Kidney (tissue), 14 donors: Measurements from ENCODE around the gene CUTA. TPM values are rescaled to one million over a fixed set of nuclear protein-coding genes. Genes with fewer than 3 reads are reported as not detected.

Source experiments
- DNase-seq, 5 donors: peaks; one replicate each; pipeline ENCODE4 v3.0.0-alpha.2; 2013 to 2020
- FAIRE-seq: peaks from 2 replicates; lab custom pipeline; 2012; peaks lifted over from hg19 to GRCh38; lab: Jason Lieb, UNC
- H3K27ac ChIP-seq, 2 donors: one replicate each; pipeline ENCODE4 v1.7.0; 2013; ENCODE audit warnings: low read depth in 2 of 2, low read length in 2 of 2, inconsistent platforms in 1 of 2
- H3K27me3 ChIP-seq: one replicate; pipeline ENCODE4 v1.7.1; 2013; ENCODE audit warnings: low read length, inconsistent platforms; ENCODE audit not compliant: control insufficient read depth, insufficient read depth
- H3K36me3 ChIP-seq, 3 donors: one replicate each; pipeline versions ENCODE4 v1.7.0 to v1.7.1; 2013; ENCODE audit warnings: low read length in 3 of 3, control low read depth in 1 of 3, inconsistent platforms in 1 of 3; ENCODE audit not compliant: insufficient read depth in 3 of 3, control insufficient read depth in 2 of 3
- H3K4me1 ChIP-seq, 3 donors: one replicate each; pipeline versions ENCODE4 v1.7.0 to v1.7.1; 2013; ENCODE audit warnings: low read length in 3 of 3, inconsistent platforms in 1 of 3, low read depth in 1 of 3; ENCODE audit not compliant: control insufficient read depth in 2 of 3, insufficient read depth in 2 of 3
- H3K4me3 ChIP-seq, 3 donors: one replicate each; pipeline versions ENCODE4 v1.7.0 to v1.8.1; 2013; ENCODE audit warnings: low read length in 3 of 3, control low read depth in 1 of 3, inconsistent platforms in 1 of 3
- H3K9ac ChIP-seq, 3 donors: one replicate each; pipeline versions ENCODE4 v1.7.0 to v1.7.1; 2013; ENCODE audit warnings: low read length in 3 of 3, control low read depth in 1 of 3, inconsistent platforms in 1 of 3
- H3K9me3 ChIP-seq, 3 donors: one replicate each; pipeline versions ENCODE4 v1.7.0 to v1.7.1; 2013; ENCODE audit warnings: low read length in 3 of 3, control low read depth in 1 of 3, inconsistent platforms in 1 of 3; ENCODE audit not compliant: control insufficient read depth in 2 of 3, insufficient read depth in 1 of 3
- CTCF ChIP-seq: IDR thresholded peaks from 3 replicates; pipeline ENCODE4 v1.5.1; 2012; ENCODE audit warnings: mild to moderate bottlenecking, moderate library complexity, borderline replicate concordance; ENCODE audit not compliant: insufficient read depth; ENCODE audit errors: extremely low read depth
- intact Hi-C: fragments of 100-400 bp; cut with DNase I; formaldehyde crosslinking; loops from one replicate; pipeline ENCODE4 v1.11.1; 2022
- polyA plus RNA-seq: library from polyadenylated mRNA; stranded (reverse); fragments of 350-450 nt; fragmentation: Illumina TruSeq; extraction: RNeasy Lipid Tissue Mini Kit (QIAGEN cat#74804); gene quantifications from one replicate; pipeline ENCODE4 v1.2.3, GENCODE V29; 2014; ENCODE audit warnings: low read depth, low replicate concordance; ENCODE audit not compliant: insufficient read depth
- total RNA-seq: library from RNA; stranded (reverse); fragmentation: NEBNext Ultra II Directional; extraction: Animal tissue kit (Norgen Biotek cat#: 25700); gene quantifications from one replicate; pipeline ENCODE4 v1.2.1, GENCODE V29; 2021
- donor health status: control.
- donor health status: control.
- donor health status: control.
- donor health status: control.
- donor health status: control.
- donor health status: DM: yes; HTN: yes; CAD: no.
- donor health status: Normal renal cell carcinoma (clear cell type).

CUTA gene
- total and polyA plus RNA-seq, 2 donors from 2014 or later = 163 to 433 TPM

GRCh38 chr6:33443619-33444504, 26.0 kb upstream of the CUTA start:
- H3K9me3 ChIP-seq = no peaks in the 10 kb centered on the region
- DNase-seq (no peak), FAIRE-seq (no peak)
- no peak overlapping the region for H3K27ac ChIP-seq
- no peak for TF ChIP-seq CTCF
- no peak overlapping the region for H3K9ac ChIP-seq
- intact Hi-C loops = no loop called here
- no peak overlapping the region for H3K4me3 ChIP-seq
- no peaks in the 10 kb centered on the region for H3K27me3 ChIP-seq
- peaks cover 0 to 5% (median 2%) of the 10 kb centered on the region in 3 donors for H3K36me3 ChIP-seq
- no peaks in the 10 kb centered on the region for H3K4me1 ChIP-seq

- DNase-seq (no peak), FAIRE-seq (no peak)
- peaks cover 4 to 10% (median 5%) of the 10 kb centered on the region in 3 donors for H3K36me3 ChIP-seq
- TF ChIP-seq CTCF = no peak
- H3K9me3 ChIP-seq = no peaks in the 10 kb centered on the region
- no peaks in the 10 kb centered on the region for H3K27me3 ChIP-seq
- H3K27ac ChIP-seq = no peak overlapping the region
- intact Hi-C loops = no loop called here
- no peak overlapping the region for H3K4me3 ChIP-seq
- H3K4me1 ChIP-seq = no peaks in the 10 kb centered on the region
- H3K9ac ChIP-seq = no peak overlapping the region
Observed at GRCh38 chr6:33443025-33443424, 25.1 kb upstream of the CUTA start.

- intact Hi-C loops = no loop called here
- no peak for TF ChIP-seq CTCF
Observed at GRCh38 chr6:33442283-33442682, 24.4 kb upstream of the CUTA start.

More at GRCh38 chr6:33442283-33442682, 24.4 kb upstream of the CUTA start:
- no peaks in the 10 kb centered on the region for H3K9me3 ChIP-seq
- H3K4me1 ChIP-seq = no peaks in the 10 kb centered on the region
- no peak overlapping the region for H3K9ac ChIP-seq
- H3K27me3 ChIP-seq = no peaks in the 10 kb centered on the region
- H3K27ac ChIP-seq = no peak overlapping the region
- FAIRE-seq (no peak), DNase-seq (no peak)
- peaks cover 5 to 15% (median 7%) of the 10 kb centered on the region in 3 donors for H3K36me3 ChIP-seq
- H3K4me3 ChIP-seq = no peak overlapping the region
